ENCODE data around the gene PRKCZ. TPM values are rescaled to one million over a fixed set of nuclear protein-coding genes. Genes with fewer than 3 reads are reported as not detected.
"Not testable (repeated sequence)": the region's sequence is repeated elsewhere in the genome, so short reads cannot be mapped to it uniquely, and the experiment has no call there.

PRKCZ gene
- polyA plus RNA-seq, 4 donors = 28.9 to 36.1 (median 33.0) TPM

- no peak for DNase-seq (ENCODE audit: low read depth in 4 of 4, low spot score in 2 of 4)
Measured at GRCh38 chr1:2110738-2111673, 60.8 kb downstream of the PRKCZ start.

GRCh38 chr1:2111674-2112035, 61.4 kb downstream of the PRKCZ start:
- DNase-seq (ENCODE audit: low read depth in 4 of 4, low spot score in 2 of 4) = no peak

GRCh38 chr1:2112280-2112701, 62.1 kb downstream of the PRKCZ start:
- no peak for DNase-seq (ENCODE audit: low read depth in 4 of 4, low spot score in 2 of 4)

GRCh38 chr1:2113620-2114135, 63.5 kb downstream of the PRKCZ start:
- DNase-seq (ENCODE audit: low read depth in 4 of 4, low spot score in 2 of 4) = no peak

- not testable (repeated sequence) for DNase-seq (ENCODE audit: low read depth in 4 of 4, low spot score in 2 of 4)
Measured at GRCh38 chr1:2114635-2115007, 64.4 kb downstream of the PRKCZ start.

- no peak for DNase-seq (ENCODE audit: low read depth in 4 of 4, low spot score in 2 of 4)
Measured at GRCh38 chr1:2115008-2115641, 64.9 kb downstream of the PRKCZ start.

GRCh38 chr1:2115702-2116341, 65.6 kb downstream of the PRKCZ start:
- DNase-seq (ENCODE audit: low read depth in 4 of 4, low spot score in 2 of 4) = no peak

- DNase-seq (ENCODE audit: low read depth in 4 of 4, low spot score in 2 of 4) = no peak
Measured at GRCh38 chr1:2119886-2120285, 69.7 kb downstream of the PRKCZ start.

- no peak for DNase-seq (ENCODE audit: low read depth in 4 of 4, low spot score in 2 of 4)
Measured at GRCh38 chr1:2121101-2121691, 71.0 kb downstream of the PRKCZ start.

- not testable (repeated sequence) for DNase-seq (ENCODE audit: low read depth in 4 of 4, low spot score in 2 of 4)
Measured at GRCh38 chr1:2121794-2122193, 71.6 kb downstream of the PRKCZ start.

- DNase-seq (ENCODE audit: low read depth in 4 of 4, low spot score in 2 of 4) = no peak
Measured at GRCh38 chr1:2124446-2125198, 74.4 kb downstream of the PRKCZ start.

GRCh38 chr1:2125350-2126211, 75.4 kb downstream of the PRKCZ start:
- DNase-seq (ENCODE audit: low read depth in 4 of 4, low spot score in 2 of 4) = no peak

GRCh38 chr1:2126331-2127186, 76.3 kb downstream of the PRKCZ start:
- no peak for DNase-seq (ENCODE audit: low read depth in 4 of 4, low spot score in 2 of 4)

- DNase-seq (ENCODE audit: low read depth in 4 of 4, low spot score in 2 of 4) = no peak
Measured at GRCh38 chr1:2127187-2128145, 77.3 kb downstream of the PRKCZ start.

GRCh38 chr1:2128189-2128901, 78.1 kb downstream of the PRKCZ start:
- DNase-seq (ENCODE audit: low read depth in 4 of 4, low spot score in 2 of 4) = no peak

- no peak for DNase-seq (ENCODE audit: low read depth in 4 of 4, low spot score in 2 of 4)
Measured at GRCh38 chr1:2129256-2129943, 79.2 kb downstream of the PRKCZ start.

Data from left renal cortex interstitium (tissue), 4 donors.